ENCODE measurements around the gene HCFC1. TPM values are rescaled to one million over a fixed set of nuclear protein-coding genes. Genes with fewer than 3 reads are reported as not detected.

The HCFC1 gene
- polyA plus RNA-seq, 1 donor, result 30.7 TPM

DNA sequence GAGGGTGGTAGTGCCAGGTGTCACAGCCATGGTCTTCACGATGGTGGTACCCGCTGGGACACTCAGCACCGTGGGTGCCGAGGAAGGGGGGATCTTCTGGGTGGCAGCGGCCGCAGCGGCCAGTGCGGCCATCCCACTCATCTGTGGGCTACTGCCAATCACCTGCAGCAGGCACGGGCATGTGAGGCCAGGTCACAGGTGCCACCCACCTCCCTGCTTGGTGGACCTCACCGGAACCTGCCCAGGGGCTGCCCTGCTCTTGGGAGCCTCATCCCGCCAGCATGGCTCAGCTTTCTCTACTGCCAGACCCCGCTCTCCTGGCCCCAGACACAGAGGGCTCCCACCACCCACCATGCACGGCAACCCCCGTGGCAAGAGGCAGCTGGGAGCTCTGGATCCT, 13.0 kb downstream of the HCFC1 start:
- no peak for DNase-seq (ENCODE audit: low read depth)

DNA sequence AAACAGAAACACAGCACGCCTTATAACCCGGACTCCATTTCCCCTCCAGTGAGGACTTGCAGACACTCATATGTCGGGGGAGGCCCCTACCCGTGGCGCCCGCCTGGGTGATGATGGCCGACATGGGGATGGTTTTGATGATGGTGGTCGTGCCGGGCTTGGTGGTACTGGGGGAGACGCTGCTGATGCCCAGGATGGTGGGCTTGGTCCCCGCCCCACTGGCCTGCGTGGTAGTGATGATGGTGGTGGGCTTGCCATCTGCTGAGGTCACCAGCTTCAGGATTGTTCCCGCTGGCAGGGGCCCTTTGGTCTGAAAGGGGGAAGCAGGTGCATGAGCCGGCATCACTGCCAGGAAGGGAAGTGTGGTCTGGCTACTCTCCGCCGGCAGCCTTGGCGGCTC, 14.4 kb downstream of the HCFC1 start:
- no peak for DNase-seq (ENCODE audit: low read depth)

DNA sequence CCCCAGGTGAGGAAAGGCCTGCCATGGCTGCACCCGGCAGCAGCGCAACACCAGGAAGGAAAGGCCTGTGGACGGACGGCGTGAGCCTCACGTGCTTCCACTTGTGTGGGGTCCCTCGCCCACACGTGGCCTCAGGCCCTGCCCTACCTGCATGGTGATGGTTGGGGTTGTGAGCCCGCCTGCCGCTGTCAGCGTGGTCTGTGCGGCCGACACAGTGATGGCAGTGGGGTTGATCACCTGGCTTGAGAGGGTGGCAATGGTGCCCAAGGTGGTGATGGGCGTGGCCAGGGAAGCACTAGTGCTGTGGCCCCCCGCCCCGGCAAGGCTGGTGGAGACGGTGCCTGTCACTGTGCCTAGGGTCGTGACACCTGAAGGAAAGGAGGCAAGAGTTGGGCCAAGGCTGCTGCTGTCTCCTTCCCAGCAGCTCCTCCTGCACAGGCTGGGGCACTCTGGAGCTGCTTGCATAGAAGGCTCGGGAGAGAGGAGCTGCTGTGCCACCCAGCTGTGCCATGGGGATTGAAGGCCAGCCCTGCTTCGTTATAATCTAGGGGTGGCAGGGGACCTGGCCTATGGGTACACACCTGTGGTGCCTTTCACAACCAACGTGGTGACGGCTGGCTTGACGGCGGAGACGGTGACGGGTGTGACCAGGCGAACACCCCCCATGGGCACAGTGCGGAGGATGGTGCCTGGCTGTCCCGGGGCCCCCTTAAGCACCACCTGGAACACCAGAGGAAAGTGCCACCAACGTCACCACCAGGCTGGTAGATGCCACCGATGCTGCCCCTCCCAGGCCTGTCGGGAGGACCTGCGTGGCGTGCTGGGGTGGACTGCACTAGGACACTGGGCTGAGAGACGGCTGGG, 15.3 kb downstream of the HCFC1 start:
- DNase-seq (ENCODE audit: low read depth), result no peak

DNA sequence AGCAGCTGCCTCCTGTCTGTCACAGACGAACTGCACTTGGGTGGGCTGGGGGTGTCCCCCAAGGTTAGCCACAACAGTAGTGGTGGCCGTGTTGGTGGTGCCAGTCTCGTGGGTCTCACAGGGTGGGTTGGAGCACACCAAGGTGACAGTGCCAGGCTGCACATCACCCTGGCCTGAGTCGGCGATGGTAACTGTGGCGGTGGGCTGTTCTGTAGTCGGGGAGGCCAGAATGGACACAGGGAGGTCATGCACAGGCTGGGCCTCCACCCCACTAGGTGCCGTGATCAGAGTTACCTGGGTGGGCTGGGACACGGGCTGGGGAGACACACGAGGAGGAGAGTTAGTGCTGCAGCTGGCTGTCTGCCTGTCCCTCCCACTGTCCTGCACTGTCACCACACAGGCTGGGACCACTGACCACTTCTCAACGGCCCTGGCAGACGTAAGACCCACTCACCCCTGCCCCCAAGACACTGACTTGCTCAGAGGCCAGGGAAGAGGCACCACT, 16.3 kb downstream of the HCFC1 start:
- DNase-seq (ENCODE audit: low read depth), result no peak

DNA sequence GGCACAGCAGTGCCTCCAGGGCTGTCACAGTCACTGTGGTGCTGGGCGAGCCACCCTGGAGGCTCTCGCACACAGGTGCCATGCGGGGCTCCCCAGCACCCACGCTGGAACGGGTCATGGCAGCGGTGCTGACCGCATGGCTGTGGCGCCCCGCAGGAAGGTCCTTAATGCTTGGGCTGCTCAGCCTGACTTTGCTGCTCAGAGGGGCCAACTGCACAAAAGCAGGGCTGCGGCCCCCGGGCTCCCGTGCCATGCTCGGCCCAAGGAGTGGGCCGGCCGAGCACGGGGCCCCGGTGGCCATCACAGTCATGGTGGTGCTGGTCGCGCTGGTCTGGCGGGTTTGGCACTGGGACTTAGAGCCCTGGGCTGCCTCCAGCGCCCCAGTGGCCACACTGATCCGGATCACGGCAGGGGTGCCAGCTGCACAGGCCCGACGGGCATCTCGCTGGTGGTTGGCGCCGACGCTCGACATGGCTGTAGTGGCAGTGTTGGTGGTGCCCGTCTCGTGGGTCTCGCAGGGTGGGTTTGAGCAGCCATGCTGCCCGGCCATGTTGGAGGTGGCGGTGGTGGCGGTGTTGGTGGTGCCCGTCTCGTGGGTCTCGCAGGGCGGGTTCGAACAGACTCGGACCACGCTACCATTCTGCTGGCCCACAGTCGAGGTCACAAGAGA, 16.9 kb downstream of the HCFC1 start:
- DNase-seq (ENCODE audit: low read depth), result no peak

DNA sequence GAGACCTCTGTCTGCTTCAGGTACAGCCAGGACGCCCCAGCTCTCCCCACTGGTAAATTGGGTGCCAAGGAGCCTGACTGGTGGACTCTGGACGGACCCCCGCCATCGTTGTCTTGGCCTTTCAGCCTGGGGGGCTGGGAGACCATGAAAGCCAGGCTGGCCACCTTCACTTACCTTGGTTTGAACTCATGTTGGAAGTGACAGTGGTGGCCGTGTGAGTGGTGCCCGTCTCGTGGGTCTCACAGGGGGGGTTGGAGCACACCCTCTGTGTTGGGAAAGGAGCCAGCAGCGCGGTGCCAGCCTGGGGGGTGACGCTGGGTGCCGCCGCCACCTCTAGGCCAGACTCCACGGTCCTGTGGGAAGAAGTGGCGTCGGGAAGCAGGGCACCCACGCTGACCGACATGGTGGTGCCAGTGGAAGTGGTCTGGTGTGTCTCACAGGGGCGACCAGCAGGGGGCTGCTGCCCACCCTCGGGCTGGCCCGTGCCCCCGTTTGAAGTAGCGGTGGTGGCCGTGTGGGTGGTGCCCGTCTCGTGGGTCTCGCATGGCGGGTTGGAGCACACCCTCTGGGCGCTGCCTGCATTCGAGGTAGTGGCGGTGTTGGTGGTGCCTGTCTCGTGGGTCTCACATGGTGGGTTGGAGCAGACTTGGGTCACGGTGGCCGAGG, 17.6 kb downstream of the HCFC1 start:
- no peak for DNase-seq (ENCODE audit: low read depth)

DNA sequence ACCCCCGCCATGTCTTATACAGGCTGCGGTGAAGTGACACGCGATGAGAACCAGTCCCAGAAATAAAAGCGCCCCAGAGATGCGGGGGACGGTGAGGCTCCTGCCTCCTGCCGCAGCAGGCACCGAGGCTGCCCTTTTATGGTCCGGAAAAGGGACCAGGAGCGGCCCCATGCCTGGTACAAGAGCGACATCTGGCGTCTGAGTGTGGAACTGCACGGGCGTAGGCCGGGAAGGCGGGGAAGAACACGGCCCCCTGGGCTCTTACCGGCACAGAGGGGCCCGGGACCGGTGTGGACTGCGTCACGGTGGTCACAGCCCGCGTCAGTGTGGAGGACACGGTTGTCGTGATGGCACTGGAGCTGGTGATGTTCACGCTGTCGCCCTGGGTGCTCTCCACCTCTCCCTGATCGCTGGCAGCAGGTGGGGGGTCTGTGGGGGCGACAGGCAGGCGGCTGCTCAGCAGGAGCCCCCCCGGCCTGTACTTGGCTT, 18.2 kb downstream of the HCFC1 start:
- DNase-seq (ENCODE audit: low read depth), result no peak

DNA sequence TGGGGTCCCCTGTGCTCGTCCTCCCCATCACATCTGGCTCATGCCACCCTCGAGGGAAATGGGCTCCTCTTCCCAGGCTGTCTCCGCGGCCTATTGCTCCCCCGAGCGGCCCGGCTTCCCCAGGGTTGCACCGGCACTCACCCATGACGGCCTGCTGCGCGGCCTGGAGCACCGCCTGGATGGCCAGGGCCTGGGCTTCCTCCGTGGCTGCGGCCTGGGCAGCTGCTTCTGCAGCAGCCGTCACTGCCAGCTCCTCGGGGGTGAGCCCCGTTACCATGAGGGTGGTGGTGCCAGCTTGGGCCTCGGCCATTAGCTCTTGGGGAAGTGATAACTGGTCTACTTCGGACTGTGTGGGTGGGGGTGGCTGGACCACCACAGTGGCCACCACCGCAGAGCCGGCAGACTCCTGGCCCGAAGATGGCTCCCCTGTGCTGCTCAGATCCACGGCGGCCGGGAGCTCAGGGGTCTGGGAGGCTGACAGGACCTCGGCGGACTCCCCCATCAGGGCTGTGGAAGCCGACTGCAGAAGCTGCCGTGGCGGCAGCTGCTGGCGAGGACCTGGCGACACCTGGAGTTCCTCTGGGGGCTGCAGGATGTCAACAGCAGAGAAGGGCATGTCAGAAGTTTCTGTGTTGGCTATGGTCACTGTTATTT, 19.1 kb downstream of the HCFC1 start:
- DNase-seq (ENCODE audit: low read depth), result no peak

DNA sequence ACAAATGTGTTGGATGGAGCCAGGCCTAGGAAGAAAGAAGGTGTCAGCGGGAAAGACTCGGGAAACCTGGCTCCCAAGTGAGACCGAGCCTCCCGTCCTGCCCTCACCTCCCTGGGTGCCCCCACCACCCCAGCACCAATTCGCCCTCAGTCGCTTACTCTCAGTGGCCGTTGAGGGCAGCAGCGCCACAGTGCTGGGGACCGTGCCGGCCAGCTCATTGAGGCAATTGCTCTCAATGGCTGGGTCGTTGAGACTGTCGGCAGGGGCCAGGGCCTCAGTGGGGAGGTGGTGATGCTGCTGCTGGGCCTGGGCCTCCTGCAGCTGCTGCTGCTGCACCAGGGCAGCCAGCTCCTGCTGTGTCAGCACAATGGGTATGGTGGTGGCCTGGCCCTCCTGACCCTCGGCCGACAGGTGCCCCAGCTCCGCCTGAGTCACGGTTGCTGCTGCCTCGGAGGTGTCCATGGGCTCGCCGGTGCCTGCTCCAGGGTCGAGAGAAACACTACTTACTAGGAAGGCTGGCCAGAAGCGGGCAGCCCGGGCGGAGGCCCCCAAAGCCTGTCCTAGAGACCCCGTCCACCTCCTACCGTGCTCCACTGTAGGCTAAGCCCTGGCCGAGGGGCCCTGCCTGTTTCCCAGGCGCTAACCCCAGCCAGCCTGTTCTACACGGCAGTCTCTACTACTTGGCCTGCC, 19.8 kb downstream of the HCFC1 start:
- no peak for DNase-seq (ENCODE audit: low read depth)

DNA sequence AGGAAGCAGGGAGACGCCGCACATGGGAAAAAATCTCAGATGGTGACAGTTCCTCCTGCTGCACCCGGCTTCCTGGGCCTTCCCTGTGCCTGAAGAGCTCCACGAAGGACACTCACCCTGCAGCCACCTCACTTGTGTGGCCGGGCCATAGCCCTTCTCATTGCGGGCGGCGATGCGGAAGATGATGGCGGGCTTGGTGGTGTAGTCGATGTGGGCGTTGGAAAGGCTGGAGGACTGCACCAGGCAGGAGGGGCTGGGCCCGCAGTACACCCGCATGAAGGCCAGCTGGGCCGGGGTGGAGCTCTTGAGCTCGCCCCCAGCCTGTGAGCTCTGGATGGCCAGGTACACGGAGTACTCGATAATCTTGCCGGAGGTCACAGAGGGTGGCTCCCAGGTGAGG, 21.5 kb downstream of the HCFC1 start:
- no peak for DNase-seq (ENCODE audit: low read depth)

DNA sequence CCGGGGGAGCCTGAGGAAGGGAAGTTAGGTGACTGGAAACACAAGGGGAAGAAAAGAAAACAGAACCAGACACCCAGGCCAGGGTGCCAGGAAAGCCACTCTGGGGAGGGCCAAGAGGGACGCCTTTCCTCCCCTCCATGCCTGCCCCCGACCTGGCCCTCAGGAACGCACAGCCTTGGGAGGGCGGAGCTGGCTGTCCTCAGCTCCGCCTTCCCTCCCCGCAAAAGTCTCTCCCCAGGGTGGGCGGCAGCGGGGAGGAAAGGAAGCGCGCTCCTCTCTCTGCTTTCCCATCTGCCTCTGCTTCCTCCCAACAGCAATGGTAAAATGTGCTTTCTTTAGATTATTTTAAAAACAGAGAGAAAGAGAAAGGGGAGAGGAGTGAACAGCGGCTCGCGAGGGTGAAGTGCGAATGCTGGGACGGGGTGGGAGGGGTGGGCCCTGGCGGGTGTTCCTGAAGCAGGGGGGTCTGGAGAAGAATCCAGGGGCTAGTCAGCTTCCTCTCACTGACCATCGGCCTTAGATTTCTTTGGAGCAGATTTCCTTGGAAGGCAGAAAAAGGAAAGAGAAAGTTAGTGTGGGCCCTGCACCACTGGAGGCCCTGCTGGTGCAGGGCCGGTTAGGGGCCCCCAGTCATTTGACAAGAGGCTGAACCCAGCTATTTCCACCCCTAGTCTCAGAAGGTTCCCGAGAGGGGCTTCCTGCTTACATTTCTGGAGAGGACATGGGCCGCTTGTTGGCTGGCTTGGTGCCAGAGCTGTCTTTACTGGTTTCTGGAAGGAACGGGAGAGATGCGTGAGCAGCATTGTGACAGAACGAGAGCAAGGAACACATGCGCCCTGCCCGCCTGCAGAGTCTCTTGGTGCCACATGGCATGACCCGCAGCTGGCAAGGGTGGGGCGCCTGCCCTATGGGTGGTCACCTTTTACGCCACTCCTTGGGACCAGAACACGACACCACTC, 22.5 kb downstream of the HCFC1 start:
- DNase-seq (ENCODE audit: low read depth), result no peak

DNA sequence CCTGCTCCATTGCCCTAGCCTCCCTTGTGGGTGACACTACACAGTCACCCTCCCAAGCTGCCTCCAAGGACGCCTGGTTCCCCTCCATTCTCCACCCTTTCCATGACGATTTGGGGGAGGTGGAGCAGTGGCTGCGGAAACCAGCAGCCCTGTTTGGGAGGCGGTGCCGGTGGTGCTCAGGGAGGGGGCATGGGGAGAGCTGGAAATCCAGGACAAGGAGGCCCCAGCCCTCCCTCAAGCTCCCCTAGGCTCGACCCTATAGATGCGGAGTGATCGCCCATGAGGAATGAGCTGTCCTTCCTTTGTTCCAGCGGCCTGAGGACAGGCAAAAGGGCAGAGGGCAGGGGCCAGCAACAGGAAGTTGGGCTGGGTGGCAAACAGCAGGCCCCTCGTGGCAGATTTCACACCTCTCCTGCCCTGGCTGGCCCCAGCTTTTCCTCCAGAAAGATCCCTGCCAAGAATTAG, 23.6 kb downstream of the HCFC1 start:
- no peak for DNase-seq (ENCODE audit: low read depth)

DNA sequence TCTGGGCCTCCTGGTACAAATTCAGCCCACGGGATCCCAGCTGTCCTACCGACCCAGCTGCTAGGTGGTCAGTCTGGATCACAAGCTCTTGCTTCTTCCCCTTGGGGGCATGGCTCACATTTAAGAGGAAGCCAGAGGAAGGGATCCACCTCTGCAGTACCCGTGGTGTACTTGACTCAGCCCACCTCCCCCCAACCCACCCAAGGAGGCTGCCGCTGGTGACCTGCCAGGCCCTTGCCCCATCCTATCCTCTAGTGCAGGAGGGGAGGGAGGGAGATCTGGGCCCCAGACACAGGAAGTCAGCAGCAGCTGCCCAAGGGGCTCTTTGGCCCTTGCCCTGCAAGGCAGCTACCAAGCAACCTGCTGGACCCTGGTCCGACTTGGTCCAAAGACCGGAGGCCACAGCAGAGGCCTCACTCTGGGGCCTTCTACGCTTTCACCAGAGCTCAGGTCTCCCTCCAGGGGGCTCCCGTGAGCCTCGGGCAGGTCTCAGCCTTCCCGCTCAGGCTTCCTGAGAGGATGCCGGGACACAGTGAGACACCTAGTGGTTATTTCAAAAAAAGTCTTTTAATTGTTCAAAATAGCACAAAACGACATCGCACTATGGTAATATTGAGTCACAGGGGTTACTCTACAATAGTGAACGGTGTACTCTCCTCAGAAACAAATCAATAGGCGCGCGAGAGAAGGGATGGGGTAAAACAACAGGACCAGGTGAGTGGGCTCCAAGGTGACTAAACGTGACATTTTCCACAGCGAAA, 24.4 kb downstream of the HCFC1 start:
- DNase-seq (ENCODE audit: low read depth), result no peak

DNA sequence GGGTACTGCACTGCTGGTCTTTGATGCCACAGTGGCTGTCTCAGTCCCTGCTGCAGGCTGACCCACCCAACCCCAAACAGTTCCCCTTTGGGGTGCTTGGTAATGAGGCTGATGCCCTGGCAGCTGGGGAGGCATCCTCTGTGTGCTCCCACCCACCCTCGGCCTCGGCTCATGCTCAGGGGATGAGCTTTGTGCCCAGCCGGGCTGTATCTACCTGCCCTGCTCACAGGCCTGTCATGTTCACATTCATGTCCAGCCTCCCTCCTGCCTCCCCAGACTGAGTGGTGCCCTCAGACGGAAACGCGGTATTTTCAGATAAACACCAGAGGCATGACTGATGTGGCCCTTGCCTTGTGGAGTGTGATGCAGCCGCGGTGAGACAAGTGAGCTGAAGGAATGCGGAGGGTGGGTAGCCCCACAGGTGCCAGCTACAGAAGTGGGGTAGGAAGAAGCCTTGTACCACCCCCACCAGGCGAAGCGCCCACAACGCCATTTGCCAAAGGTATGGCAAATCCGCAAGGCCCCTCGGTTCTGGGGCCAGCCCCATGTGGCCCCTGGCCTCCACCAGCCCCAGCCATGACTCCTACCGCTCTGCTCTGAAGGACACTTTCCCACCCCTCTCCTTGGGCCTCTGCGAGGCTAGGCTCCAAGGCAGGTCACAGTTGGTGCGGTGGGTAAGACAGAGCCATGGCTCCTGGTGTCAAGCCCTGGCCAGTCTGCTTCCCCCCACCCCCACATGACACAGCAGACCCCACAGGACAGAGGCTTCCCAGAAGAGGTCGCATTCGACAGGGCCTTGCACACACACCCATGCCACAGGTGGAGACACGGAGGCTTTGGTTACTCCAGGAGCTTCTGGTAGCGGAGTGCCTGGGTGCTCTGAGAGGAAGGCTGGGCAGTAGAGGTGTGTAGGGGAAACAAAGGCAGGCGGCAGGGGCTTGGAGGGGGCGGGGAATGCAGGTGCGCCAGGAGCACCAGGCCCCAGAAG, 25.4 kb downstream of the HCFC1 start:
- no peak for DNase-seq (ENCODE audit: low read depth)

DNA sequence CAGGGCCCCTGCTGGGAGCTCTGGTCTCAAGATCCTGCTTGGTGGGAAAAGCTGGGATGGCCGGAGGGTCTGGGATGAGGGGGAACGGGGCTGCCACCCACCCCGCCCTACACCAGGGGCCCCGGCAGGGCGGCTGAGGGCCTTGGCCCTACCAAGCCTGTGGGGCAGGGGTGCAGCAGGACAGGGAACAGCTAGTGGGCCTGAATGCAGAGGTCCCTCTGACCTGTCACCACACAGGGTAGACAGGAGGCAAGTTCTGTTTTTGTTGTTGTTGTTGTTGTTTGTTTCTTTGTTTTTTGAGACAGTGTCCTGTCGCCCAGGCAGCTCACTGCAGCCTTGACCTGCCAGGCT, 26.8 kb downstream of the HCFC1 start:
- no peak for DNase-seq (ENCODE audit: low read depth)

DNA sequence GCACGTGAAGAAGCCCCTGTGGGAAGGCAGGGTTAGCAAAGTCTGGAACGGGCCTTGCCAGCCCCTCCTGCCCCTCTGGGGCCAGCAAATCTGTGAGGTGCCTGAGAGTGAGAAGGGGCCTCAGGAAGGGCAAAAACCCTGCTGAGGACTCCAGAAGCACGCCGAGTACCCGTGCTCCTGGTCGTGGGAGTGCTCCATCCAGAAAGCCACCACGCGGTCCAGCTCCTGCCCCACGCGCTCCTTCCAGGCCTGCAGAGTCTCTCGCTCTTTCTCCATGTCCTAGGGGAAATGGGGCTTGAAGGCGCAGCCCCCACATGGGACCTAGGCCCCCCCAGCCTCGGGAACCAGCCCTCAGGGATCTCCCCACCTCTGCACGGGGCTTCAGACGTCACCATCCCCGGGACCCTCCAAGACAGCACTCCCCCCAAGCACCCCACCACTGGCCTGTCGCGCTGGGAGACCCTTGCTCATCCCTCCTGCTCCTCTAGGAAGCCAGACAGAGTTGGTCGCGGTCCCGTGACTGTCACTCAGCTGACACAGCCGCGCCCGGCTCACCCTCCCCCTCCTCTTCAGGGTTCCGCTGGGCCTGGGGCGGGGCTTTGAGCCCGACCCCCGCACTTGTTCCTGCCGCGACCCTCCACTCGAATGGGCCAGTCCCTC, 27.3 kb downstream of the HCFC1 start, which contains the start of gene RENBP:
Gene RENBP (minus strand): TSS at position 504 of the 660 bp plus-strand sequence. CDS start 33 bp downstream, at position 471.
- no peak for DNase-seq (ENCODE audit: low read depth)

Data from forelimb muscle (tissue), 1 donor.